SU-DHL-6 (cell line): ENCODE data around the gene SYT11.
A peak's percentile ranks its signal among the peaks of the same experiment; 100 is the strongest.

Source experiments
- H2AFZ ChIP-seq: fragments of 200-600 bp; sonication (generic); 2 replicates; pipeline ENCODE4 v1.6.1; 2014; ENCODE audit warnings: low read depth, mild to moderate bottlenecking, moderate library complexity, mixed read lengths, antibody characterized with exemption, low read length; ENCODE audit not compliant: severe bottlenecking
- H3F3A ChIP-seq: fragments of 200-600 bp; shearing (Covaris generic); 2 replicates; pipeline ENCODE4 v1.6.0; 2016; ENCODE audit warnings: antibody characterized with exemption, mild to moderate bottlenecking; ENCODE audit not compliant: insufficient read depth
- H3K27ac ChIP-seq: fragments of 200-600 bp; sonication (generic); 2 replicates; pipeline ENCODE4 v1.5.1; 2016; ENCODE audit warnings: low read depth, mild to moderate bottlenecking, low read length, moderate library complexity, mixed read lengths
- H3K27me3 ChIP-seq: fragments of 200-600 bp; sonication (generic), shearing (Covaris generic); 2 replicates; pipeline ENCODE4 v1.6.0; 2014; ENCODE audit warnings: mild to moderate bottlenecking, low read length
- H3K36me3 ChIP-seq: fragments of 200-600 bp; sonication (generic); 2 replicates; pipeline ENCODE4 v1.6.1; 2014; ENCODE audit warnings: mild to moderate bottlenecking, low read length, mixed read lengths
- H3K4me2 ChIP-seq: fragments of 300-600, 200-600 bp; shearing (Covaris generic), sonication (generic); 2 replicates; pipeline ENCODE4 v1.6.0; 2014; ENCODE audit warnings: low read length, low read depth, mild to moderate bottlenecking; ENCODE audit not compliant: poor library complexity, severe bottlenecking
- H3K4me3 ChIP-seq: fragments of 200-600 bp; sonication (generic); 2 replicates; pipeline ENCODE4 v1.5.1; 2014; ENCODE audit warnings: antibody characterized with exemption, low read length, mild to moderate bottlenecking, mixed read lengths; ENCODE audit not compliant: insufficient read depth, poor library complexity, severe bottlenecking
- H3K79me2 ChIP-seq: fragments of 200-600 bp; sonication (generic); 2 replicates; pipeline ENCODE4 v1.6.1; 2014; ENCODE audit warnings: mild to moderate bottlenecking, low read length, moderate library complexity; ENCODE audit not compliant: insufficient read depth
- H3K9ac ChIP-seq: fragments of 200-600 bp; sonication (generic); 2 replicates; pipeline ENCODE4 v1.7.0; 2014; ENCODE audit warnings: mild to moderate bottlenecking, low read length
- H3K9me2 ChIP-seq: fragments of 200-600 bp; sonication (generic); replicated peaks from 2 replicates; pipeline ENCODE4 v1.6.1; 2014; ENCODE audit warnings: low read length; ENCODE audit not compliant: insufficient read depth
- H3K9me3 ChIP-seq: fragments of 200-600 bp; sonication (generic); 2 replicates; pipeline ENCODE4 v1.6.1; 2014; ENCODE audit warnings: low read length, mixed read lengths; ENCODE audit not compliant: insufficient read depth
- H4K20me1 ChIP-seq: fragments of 200-600 bp; sonication (generic); 2 replicates; pipeline ENCODE4 v1.6.1; 2014; ENCODE audit warnings: low read depth, mild to moderate bottlenecking, antibody characterized with exemption, low read length, moderate library complexity, mixed read lengths
- EZH2phosphoT487 ChIP-seq: fragments of 200-600 bp; sonication (generic), shearing (Covaris generic); conservative IDR thresholded peaks from 2 replicates; pipeline ENCODE4 v1.6.1; 2018; ENCODE audit warnings: mild to moderate bottlenecking, antibody characterized with exemption, low read length, moderate library complexity, mixed read lengths
- TF ChIP-seq, protein P1 (sequence below): fragments of 200-600 bp; sonication (generic); IDR thresholded peaks from one replicate; pipeline ENCODE4 v1.5.1; 2017; ENCODE audit warnings: antibody characterized with exemption, mild to moderate bottlenecking, low read length, moderate library complexity; ENCODE audit not compliant: insufficient read depth, poor library complexity, severe bottlenecking

The SYT11 gene

DNA sequence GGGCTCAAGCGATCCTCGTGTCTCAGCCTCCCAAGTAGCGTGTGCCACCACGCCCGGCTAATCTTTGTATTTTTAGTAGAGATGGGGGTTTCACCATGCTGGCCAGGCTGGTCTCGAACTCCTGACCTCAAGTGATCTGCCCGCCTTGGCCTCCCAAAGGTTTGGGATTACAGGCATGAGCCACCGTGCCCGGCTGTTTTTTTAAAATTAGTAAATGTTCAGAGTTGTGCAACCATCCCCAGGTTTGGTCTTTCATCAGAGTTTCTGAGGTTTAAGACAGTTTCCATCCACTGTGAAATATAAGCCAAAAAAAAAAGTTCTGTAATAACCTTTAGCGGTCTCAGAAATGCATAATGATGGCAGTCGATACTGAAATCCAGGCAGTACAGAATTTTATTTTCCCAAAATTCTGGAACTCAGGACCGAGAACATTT, 550 bp upstream of the SYT11 start:
- Histone ChIP-seq H3K9ac (peak overlapping the region; percentile 87), H4K20me1 (no peaks in the 10 kb centered on the region), H3K36me3 (no peaks in the 10 kb centered on the region; the same call in 1 of the 2 replicates), H3K4me3 (peak overlapping the region; percentile 91), H3K4me2 (peak overlapping the region; percentile 100), H3K9me3 (no peaks in the 10 kb centered on the region), H2AFZ (peak overlapping the region; percentile 75), H3K79me2 (peaks cover 24% of the 10 kb centered on the region), H3K27ac (peak overlapping the region; percentile 86), H3K27me3 (no peaks in the 10 kb centered on the region), H3K9me2 (no peaks in the 10 kb centered on the region), H3F3A (peaks cover 15% of the 10 kb centered on the region)
- TF ChIP-seq, protein P1, sequence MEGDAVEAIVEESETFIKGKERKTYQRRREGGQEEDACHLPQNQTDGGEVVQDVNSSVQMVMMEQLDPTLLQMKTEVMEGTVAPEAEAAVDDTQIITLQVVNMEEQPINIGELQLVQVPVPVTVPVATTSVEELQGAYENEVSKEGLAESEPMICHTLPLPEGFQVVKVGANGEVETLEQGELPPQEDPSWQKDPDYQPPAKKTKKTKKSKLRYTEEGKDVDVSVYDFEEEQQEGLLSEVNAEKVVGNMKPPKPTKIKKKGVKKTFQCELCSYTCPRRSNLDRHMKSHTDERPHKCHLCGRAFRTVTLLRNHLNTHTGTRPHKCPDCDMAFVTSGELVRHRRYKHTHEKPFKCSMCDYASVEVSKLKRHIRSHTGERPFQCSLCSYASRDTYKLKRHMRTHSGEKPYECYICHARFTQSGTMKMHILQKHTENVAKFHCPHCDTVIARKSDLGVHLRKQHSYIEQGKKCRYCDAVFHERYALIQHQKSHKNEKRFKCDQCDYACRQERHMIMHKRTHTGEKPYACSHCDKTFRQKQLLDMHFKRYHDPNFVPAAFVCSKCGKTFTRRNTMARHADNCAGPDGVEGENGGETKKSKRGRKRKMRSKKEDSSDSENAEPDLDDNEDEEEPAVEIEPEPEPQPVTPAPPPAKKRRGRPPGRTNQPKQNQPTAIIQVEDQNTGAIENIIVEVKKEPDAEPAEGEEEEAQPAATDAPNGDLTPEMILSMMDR, result no peak
- TF ChIP-seq EZH2phosphoT487, result no peak

- H3K9me3 ChIP-seq, result no peaks in the 10 kb centered on the region
- H3K36me3 ChIP-seq, result no peaks in the 10 kb centered on the region
- no peak overlapping the region for H3K4me3 ChIP-seq
- H4K20me1 ChIP-seq, result no peaks in the 10 kb centered on the region
- no peak overlapping the region for H3K27ac ChIP-seq
- no peaks in the 10 kb centered on the region for H3K9me2 ChIP-seq
- TF ChIP-seq, protein P1, result no peak
- no peak for TF ChIP-seq EZH2phosphoT487
- peaks cover 19% of the 10 kb centered on the region for H3K79me2 ChIP-seq
- peak overlapping the region; percentile 1 for H2AFZ ChIP-seq
- H3F3A ChIP-seq, result peaks cover 15% of the 10 kb centered on the region
- H3K4me2 ChIP-seq, result peak overlapping the region; percentile 5
- H3K9ac ChIP-seq, result no peak overlapping the region
- H3K27me3 ChIP-seq, result no peaks in the 10 kb centered on the region
Measured at GRCh38 chr1:155859881-155860871, 809 bp downstream of the SYT11 start.

DNA sequence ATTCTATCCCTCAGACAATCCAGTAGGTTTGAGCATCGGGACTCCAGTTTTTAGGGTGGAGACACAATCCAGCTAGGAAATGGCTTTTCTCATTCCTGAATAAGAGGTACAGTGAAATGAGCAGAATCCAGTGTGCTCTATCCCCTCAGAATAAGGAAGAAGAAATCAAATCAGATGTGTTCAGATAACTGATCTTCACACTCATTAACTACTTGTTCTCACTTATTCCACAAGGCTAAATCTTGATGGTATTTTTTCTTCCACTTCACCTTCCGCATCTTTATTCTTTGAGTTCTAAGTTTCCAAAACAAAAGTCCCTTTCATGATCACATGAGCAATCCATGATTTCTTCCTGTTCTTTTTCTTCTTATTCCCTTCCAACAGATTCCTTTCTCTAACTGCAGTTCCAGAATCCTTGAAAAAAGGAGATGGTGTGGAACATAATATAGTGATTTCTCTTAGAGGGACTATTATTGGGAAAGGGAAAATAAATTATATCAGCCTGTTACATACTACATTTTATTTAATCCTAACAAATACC, 1.7 kb downstream of the SYT11 start:
- H3K27me3 ChIP-seq, result no peaks in the 10 kb centered on the region
- peaks cover 15% of the 10 kb centered on the region for H3F3A ChIP-seq
- peaks cover 10% of the 10 kb centered on the region for H3K79me2 ChIP-seq
- TF ChIP-seq, protein P1, result no peak
- H2AFZ ChIP-seq, result peak overlapping the region; percentile 1
- H3K36me3 ChIP-seq, result no peaks in the 10 kb centered on the region
- H3K4me2 ChIP-seq, result no peak overlapping the region
- no peak overlapping the region for H3K4me3 ChIP-seq
- H3K9me3 ChIP-seq, result no peaks in the 10 kb centered on the region
- H3K27ac ChIP-seq, result no peak overlapping the region
- H3K9ac ChIP-seq, result no peak overlapping the region
- no peaks in the 10 kb centered on the region for H3K9me2 ChIP-seq
- no peaks in the 10 kb centered on the region for H4K20me1 ChIP-seq
